NT2/D1 (cell line): ENCODE data around the gene STAT4.

Experiments used
- DNase-seq: peaks from one replicate; pipeline ENCODE4 v3.0.0-alpha.2; 2011; ENCODE audit warnings: low read depth, low spot score
- H3K27me3 ChIP-seq: 2 replicates; pipeline ENCODE4 v1.6.0; 2011; ENCODE audit warnings: mild to moderate bottlenecking; ENCODE audit not compliant: insufficient read length, insufficient read depth
- H3K36me3 ChIP-seq: 2 replicates; pipeline ENCODE4 v1.6.1; 2011; ENCODE audit warnings: mild to moderate bottlenecking, low read length, mixed read lengths; ENCODE audit not compliant: insufficient read depth, insufficient read length
- H3K4me1 ChIP-seq: 2 replicates; pipeline ENCODE4 v1.5.1; 2011; ENCODE audit not compliant: insufficient read depth, insufficient read length
- H3K4me3 ChIP-seq: 2 replicates; pipeline ENCODE4 v1.5.1; 2011; ENCODE audit warnings: low read depth; ENCODE audit not compliant: insufficient read length
- H3K9ac ChIP-seq: 2 replicates; pipeline ENCODE4 v1.6.0; 2011; ENCODE audit warnings: low read depth; ENCODE audit not compliant: insufficient read length
- H3K9me3 ChIP-seq: 2 replicates; pipeline ENCODE4 v1.5.1; 2011; ENCODE audit warnings: mild to moderate bottlenecking, low read length; ENCODE audit not compliant: insufficient read depth
- SUZ12 ChIP-seq: IDR thresholded peaks from 2 replicates; pipeline ENCODE4 v1.6.1; 2011; ENCODE audit not compliant: insufficient read length, insufficient read depth; ENCODE audit errors: extremely low read depth
- YY1 ChIP-seq: IDR thresholded peaks from 2 replicates; pipeline ENCODE4 v1.6.1; 2011; ENCODE audit not compliant: insufficient read length, insufficient read depth
- ZNF274 ChIP-seq: IDR thresholded peaks from 2 replicates; pipeline ENCODE4 v1.6.1; 2011; ENCODE audit warnings: mild to moderate bottlenecking, low read depth, low read length

The STAT4 gene

DNA sequence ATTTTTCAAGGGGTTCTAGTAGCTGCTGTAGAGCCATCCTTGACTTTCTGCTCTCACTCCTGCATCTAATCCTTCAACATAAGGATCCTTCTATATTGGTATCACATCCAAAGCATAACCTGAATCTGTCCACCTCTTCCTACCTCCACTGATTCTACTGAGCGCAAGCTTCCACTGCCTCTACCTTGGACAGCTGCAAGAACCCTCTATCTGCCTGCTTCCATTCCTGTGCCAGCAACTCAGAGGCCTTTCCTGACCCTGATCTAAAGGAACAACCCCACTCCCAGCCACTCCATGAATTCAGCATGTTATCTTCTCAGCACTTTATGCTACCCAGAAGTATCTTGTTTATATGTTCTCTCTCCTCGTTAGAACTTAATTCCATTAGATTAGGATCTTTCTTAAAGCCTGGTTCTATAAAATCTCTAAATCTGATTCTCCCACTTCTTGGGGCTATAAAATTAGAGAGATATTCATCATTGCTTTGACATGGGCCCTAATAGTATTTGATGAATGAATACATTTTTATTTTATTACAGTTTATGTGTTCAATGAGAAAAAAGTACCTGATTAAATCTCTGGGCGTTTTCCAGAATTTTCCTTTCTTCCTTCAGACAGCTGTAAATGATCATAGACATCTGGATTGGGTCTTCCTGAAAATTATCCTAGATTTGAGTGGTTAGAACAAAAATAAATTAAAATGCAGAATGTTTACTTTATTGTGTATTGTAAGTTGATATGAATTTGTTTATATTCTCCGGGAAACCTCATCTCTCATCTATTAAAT is 143.6 kb downstream of the STAT4 start:
- H3K4me3 ChIP-seq = no peak overlapping the region
- H3K36me3 ChIP-seq = peaks cover 78% of the 10 kb centered on the region
- TF ChIP-seq SUZ12 (no peak), YY1 (no peak), ZNF274 (no peak)
- DNase-seq = no peak
- H3K9me3 ChIP-seq = no peaks in the 10 kb centered on the region
- no peak overlapping the region for H3K9ac ChIP-seq
- no peaks in the 10 kb centered on the region for H3K4me1 ChIP-seq
- no peaks in the 10 kb centered on the region for H3K27me3 ChIP-seq

DNA sequence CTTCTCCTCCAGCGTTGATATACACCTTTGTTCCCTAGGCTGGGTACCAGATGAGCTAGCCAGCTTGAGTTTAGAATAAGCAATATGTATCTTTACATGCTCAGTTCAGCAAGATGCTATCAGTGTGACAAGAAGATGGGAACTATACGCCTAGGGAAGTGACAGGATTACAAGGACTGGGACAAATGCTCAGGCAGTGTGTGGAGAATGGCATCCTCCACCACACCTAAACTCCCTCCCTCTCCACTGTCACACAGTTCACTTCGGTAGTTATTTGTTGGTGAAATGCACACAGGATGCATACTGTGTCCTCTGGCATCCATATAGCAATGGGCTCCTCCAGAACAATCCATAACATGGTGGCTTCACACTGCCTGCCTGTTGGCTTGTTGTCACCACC is 144.5 kb downstream of the STAT4 start:
- TF ChIP-seq SUZ12 (no peak), YY1 (no peak), ZNF274 (no peak)
- DNase-seq = no peak
- Histone ChIP-seq H3K9ac (no peak overlapping the region), H3K4me1 (no peaks in the 10 kb centered on the region), H3K4me3 (no peak overlapping the region), H3K36me3 (peaks cover 72% of the 10 kb centered on the region), H3K27me3 (no peaks in the 10 kb centered on the region), H3K9me3 (no peaks in the 10 kb centered on the region)

DNA sequence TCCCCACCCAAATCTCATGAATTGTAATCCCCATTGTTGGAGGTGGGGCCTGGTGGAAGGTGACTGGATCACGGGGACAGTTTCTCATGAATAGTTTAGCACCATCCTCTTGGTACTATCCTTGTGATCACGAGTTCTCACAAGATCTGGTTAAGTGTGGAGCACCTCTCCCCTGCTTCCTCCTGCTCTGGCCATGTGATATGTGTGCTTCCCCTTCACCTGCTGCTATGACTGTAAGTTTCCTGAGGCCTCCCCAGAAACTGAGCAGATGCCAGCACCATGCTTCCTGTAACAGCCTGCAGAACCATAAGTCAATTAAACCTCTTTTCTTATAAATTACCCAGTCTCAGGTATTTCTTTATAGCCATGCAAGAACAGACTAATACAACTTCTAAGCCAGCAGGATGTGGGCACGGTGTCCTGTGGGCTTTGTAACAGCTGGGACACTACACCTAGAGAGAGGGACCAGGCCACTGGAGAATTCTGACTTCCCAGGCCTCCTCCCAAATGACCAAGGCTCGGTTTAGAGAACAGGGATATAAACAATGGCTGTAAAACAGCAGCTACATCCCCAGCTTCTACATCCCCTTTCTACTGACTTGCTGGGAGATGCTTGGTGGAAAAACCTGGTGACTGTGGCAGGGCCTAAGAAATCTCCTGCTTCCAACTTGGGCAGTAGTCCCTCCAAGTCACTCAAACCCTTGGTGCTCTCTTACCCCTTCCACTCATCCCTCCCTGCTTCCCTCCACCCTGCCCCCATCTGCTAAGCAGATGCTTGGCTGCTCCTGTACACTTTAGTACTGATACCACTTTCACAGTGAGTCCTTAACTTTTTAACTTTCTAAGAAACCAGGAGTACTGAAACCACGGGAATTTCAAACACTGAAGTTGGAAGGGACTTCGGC is 147.1 kb downstream of the STAT4 start:
- TF ChIP-seq SUZ12 = no peak
- no peak for TF ChIP-seq YY1
- TF ChIP-seq ZNF274 = no peak
- no peak overlapping the region for H3K4me3 ChIP-seq
- H3K4me1 ChIP-seq = no peaks in the 10 kb centered on the region
- peaks cover 82% of the 10 kb centered on the region for H3K36me3 ChIP-seq
- no peaks in the 10 kb centered on the region for H3K27me3 ChIP-seq
- H3K9me3 ChIP-seq = no peaks in the 10 kb centered on the region
- no peak overlapping the region for H3K9ac ChIP-seq
- DNase-seq = no peak

DNA sequence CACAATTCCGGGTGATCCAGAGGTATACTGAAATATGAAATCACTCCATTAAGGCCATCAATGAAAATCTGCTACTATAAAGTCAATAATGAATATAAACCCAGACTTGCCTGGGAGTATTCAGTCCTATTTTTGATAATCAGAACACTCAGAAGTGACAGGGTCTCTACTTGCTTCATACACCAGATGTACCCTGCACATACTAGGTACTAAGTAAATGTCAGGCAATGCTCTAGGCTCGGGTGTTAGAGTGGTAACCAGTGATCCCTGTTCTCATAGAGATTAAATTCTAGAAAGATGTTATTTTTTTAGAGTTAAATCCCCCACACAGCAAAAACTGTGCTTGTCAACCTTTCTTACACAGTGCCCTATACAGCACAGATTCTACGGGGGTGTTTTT is 149.2 kb downstream of the STAT4 start:
- no peak for DNase-seq
- H3K4me1 ChIP-seq = no peaks in the 10 kb centered on the region
- no peak for TF ChIP-seq SUZ12
- no peak for TF ChIP-seq YY1
- TF ChIP-seq ZNF274 = no peak
- no peak overlapping the region for H3K4me3 ChIP-seq
- no peaks in the 10 kb centered on the region for H3K27me3 ChIP-seq
- peaks cover 77% of the 10 kb centered on the region for H3K36me3 ChIP-seq
- no peak overlapping the region for H3K9ac ChIP-seq
- H3K9me3 ChIP-seq = no peaks in the 10 kb centered on the region

DNA sequence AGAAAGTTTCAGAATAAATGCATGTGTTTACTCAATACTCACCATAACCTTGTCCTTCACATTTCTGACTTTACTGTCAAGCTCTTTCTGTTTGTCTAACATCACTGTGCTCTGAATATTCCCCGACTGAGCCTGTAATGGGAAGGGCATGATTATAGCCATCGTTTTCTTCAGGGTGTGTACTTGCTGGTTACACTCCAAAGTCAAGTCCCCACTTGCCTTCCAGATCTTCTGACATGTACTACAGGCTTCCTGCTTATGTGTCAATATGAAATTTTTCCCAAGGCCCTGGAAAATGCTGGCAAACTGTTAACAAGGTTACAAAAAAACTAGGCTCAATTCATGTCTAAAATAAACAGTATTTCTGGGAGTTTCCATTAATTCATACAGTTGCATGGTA is 149.8 kb downstream of the STAT4 start:
- Histone ChIP-seq H3K9me3 (no peaks in the 10 kb centered on the region), H3K4me1 (no peaks in the 10 kb centered on the region), H3K36me3 (peaks cover 76% of the 10 kb centered on the region), H3K9ac (no peak overlapping the region), H3K4me3 (no peak overlapping the region), H3K27me3 (no peaks in the 10 kb centered on the region)
- no peak for DNase-seq
- TF ChIP-seq SUZ12 (no peak), YY1 (no peak), ZNF274 (no peak)

DNA sequence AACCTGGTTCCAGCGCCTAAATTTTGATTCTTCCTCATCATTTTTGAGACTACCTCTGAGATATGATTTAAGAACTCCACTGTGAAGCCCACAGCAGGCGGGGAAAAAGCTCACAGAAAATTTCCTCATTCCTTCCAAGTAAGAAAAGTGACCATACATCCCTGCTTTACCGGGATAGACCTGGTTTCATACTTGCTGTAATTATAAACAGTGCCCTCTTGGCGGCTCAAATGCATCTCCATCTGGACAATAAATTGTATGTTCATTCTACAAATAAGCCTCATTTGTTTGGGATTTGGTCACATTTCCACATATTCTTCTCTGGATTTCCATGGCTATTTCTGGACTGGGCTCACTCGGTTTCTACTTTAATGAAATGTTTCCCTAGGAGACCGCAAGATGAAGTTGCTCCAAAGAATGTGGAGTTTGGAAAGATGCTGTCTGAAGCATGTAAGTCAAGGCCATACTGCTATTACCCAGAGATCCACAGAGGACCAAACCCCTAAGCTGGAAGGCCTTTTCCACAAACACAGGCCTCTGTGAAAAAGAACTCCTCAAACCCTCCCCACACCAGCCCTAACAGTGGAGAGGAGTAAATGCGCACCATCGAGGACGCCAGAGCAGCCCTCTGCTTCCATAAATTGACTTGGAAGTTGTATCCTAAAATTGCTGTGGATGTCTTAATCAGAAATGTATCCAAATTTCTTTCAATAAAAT is 150.7 kb downstream of the STAT4 start:
- Histone ChIP-seq H3K9ac (no peak overlapping the region), H3K36me3 (peaks cover 76% of the 10 kb centered on the region), H3K4me3 (no peak overlapping the region), H3K4me1 (no peaks in the 10 kb centered on the region), H3K9me3 (no peaks in the 10 kb centered on the region), H3K27me3 (no peaks in the 10 kb centered on the region)
- TF ChIP-seq ZNF274 (no peak), SUZ12 (no peak), YY1 (no peak)
- DNase-seq = no peak
